HCT116 (cell line): ENCODE results near the gene PCNT.

Experiments
- EZH2 ChIP-seq: fragments of 200-600 bp; sonication (generic); IDR thresholded peaks from 2 replicates; pipeline ENCODE4 v1.6.1; 2017; ENCODE audit warnings: antibody characterized with exemption, mixed run types
- EZH2phosphoT487 ChIP-seq: fragments of 200-600 bp; IDR thresholded peaks from 2 replicates; pipeline ENCODE4 v1.6.1; 2018; ENCODE audit warnings: antibody characterized with exemption, borderline replicate concordance
- FOSL1 ChIP-seq: IDR thresholded peaks from 2 replicates; pipeline ENCODE4 v1.6.1; 2012; ENCODE audit warnings: low read depth
- POLR2AphosphoS5 ChIP-seq: IDR thresholded peaks from 2 replicates; pipeline ENCODE4 v1.6.1; 2011; ENCODE audit warnings: mild to moderate bottlenecking, low read depth, low read length, moderate library complexity
- RAD21 ChIP-seq: IDR thresholded peaks from 2 replicates; pipeline ENCODE4 v1.6.1; 2012; ENCODE audit warnings: low read depth, mild to moderate bottlenecking
- ZNF274 ChIP-seq: fragments of 200-500 bp; sonication (Bioruptor generic); IDR thresholded peaks from 2 replicates; pipeline ENCODE4 v1.6.1; 2014; ENCODE audit warnings: mild to moderate bottlenecking, low read depth, low read length, inconsistent platforms
- TF ChIP-seq, protein P1 (sequence below), 3 experiments: fragments of 200-600 bp in 1 of 3; sonication (generic) in 1 of 3; IDR thresholded peaks in 2 of 3; conservative IDR thresholded peaks in 1 of 3; 2 replicates each; pipeline ENCODE4 v1.5.1; 2012 to 2017; ENCODE audit warnings: low read depth in 2 of 3, low read length in 2 of 3, antibody characterized with exemption in 1 of 3, borderline replicate concordance in 1 of 3, control low read depth in 1 of 3, mild to moderate bottlenecking in 1 of 3, mixed read lengths in 1 of 3, mixed run types in 1 of 3, moderate library complexity in 1 of 3; ENCODE audit not compliant: insufficient read depth in 1 of 3

DNA sequence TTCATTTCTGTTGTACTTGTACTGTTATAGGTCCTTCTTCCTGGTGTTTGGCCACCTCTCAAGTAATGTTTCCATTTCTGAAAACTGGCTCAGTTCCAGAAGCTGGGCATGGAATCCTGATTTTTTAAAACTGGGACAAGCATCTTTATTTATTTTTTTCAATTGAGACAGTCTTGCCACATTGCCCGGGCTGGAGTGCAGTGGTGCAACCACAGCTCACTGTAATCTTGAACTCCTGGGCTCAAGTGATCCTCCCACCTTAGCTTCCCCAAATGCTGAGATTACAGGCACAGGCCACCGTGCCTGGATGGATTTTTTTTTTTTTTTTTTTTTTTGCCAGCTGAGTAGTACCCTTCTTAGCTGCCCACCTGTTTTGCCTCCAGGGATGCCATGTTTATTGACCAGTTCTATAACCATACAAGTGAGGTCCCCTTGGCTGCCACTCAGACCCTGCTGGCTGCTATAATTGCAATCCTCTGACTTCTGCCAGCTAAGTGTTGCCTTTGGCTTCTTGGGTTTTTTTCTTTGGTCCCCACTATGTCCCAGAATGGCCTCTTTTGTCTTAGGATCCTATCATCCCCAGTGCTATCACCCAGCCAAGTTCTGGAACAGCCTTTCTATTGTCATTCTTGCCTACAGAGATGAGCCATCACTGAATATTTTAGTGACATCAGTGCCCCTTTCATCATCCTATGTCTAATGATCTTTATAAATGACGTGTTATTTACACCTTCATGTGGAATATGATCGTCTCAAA lies 130.9 kb downstream of the PCNT start:
- TF ChIP-seq ZNF274 (no peak), RAD21 (no peak), EZH2 (no peak), POLR2AphosphoS5 (no peak), EZH2phosphoT487 (no peak), FOSL1 (no peak)
- TF ChIP-seq, protein P1, sequence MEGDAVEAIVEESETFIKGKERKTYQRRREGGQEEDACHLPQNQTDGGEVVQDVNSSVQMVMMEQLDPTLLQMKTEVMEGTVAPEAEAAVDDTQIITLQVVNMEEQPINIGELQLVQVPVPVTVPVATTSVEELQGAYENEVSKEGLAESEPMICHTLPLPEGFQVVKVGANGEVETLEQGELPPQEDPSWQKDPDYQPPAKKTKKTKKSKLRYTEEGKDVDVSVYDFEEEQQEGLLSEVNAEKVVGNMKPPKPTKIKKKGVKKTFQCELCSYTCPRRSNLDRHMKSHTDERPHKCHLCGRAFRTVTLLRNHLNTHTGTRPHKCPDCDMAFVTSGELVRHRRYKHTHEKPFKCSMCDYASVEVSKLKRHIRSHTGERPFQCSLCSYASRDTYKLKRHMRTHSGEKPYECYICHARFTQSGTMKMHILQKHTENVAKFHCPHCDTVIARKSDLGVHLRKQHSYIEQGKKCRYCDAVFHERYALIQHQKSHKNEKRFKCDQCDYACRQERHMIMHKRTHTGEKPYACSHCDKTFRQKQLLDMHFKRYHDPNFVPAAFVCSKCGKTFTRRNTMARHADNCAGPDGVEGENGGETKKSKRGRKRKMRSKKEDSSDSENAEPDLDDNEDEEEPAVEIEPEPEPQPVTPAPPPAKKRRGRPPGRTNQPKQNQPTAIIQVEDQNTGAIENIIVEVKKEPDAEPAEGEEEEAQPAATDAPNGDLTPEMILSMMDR (IDR thresholded peaks at IDR 0.05 in 2 of 3, conservative IDR thresholded peaks at IDR 0.05 in 1 of 3; ENCODE audit: borderline replicate concordance in 1 of 3, insufficient read depth in 1 of 3, low read depth in 2 of 3, low read length in 2 of 3) = no peak
